B cell (primary cell): Measurements from ENCODE around the gene TLR10. TPM values are rescaled to one million over a fixed set of nuclear protein-coding genes. Genes with fewer than 3 reads are reported as not detected.

Experiments
- ATAC-seq: fragments of 200-7000 bp; cut with Tn5 transposase; one replicate; pipeline ENCODE4 v1.10.0; 2021; ENCODE audit warnings: low read depth, mild to moderate bottlenecking, moderate number of reproducible peaks, moderate library complexity
- CTCF ChIA-PET: fragments of 350-600 bp; sonication (Branson Sonifier 250); formaldehyde crosslinking; loops from one replicate; lab custom pipeline; 2021; ENCODE audit warnings: antibody characterized with exemption, inconsistent platforms; lab: Charles Lee
- POLR2A ChIA-PET: fragments of 350-600 bp; sonication (Branson Sonifier 250); formaldehyde crosslinking; loops from one replicate; lab custom pipeline; 2021; ENCODE audit warnings: antibody characterized with exemption; lab: Charles Lee
- DNase-seq: peaks from one replicate; pipeline ENCODE4 v3.0.0; 2013
- H2AFZ ChIP-seq: 2 replicates; pipeline ENCODE4 v1.6.1; 2012; ENCODE audit warnings: mild to moderate bottlenecking, low read depth, low read length; ENCODE audit not compliant: insufficient read depth, poor library complexity, severe bottlenecking
- H3K27ac ChIP-seq, 2 donors: 1 replicate in 1 of 2; 2 replicates in 1 of 2; pipeline ENCODE4 v1.5.1; 2012 to 2013; ENCODE audit warnings: low read length in 2 of 2, mild to moderate bottlenecking in 2 of 2, moderate library complexity in 1 of 2
- H3K27me3 ChIP-seq, 4 experiments: fragments of 200-600 bp in 1 of 4; sonication (generic) in 1 of 4; replicated peaks in 1 of 4; 1 replicate in 2 of 4; 2 replicates in 2 of 4; pipeline versions ENCODE4 v1.6.1 to v1.7.0; 2013 to 2016; ENCODE audit warnings: low read length in 3 of 4, mild to moderate bottlenecking in 2 of 4, mixed read lengths in 1 of 4, moderate library complexity in 1 of 4; ENCODE audit not compliant: insufficient read depth in 4 of 4, control insufficient read depth in 3 of 4; ENCODE audit errors: control extremely low read depth in 1 of 4
- H3K36me3 ChIP-seq, 2 experiments: replicated peaks in 1 of 2; 1 replicate in 1 of 2; 2 replicates in 1 of 2; pipeline versions ENCODE4 v1.6.1 to v1.7.1; 2013; ENCODE audit warnings: low read length in 1 of 2; ENCODE audit not compliant: insufficient read depth in 2 of 2, control insufficient read depth in 1 of 2; ENCODE audit errors: control extremely low read depth in 1 of 2, extremely low read depth in 1 of 2
- H3K4me1 ChIP-seq, 2 donors: fragments of 200-600 bp in 1 of 2; sonication (generic) in 1 of 2; 1 replicate in 1 of 2; 2 replicates in 1 of 2; pipeline versions ENCODE4 v1.5.1 to v1.6.1; 2013 to 2017; ENCODE audit warnings: low read length in 2 of 2; ENCODE audit not compliant: control insufficient read depth in 2 of 2, insufficient read depth in 2 of 2
- H3K4me2 ChIP-seq: replicated peaks from 2 replicates; pipeline ENCODE3; 2012; ENCODE audit warnings: mild to moderate bottlenecking, low read depth, low read length; ENCODE audit not compliant: poor library complexity, severe bottlenecking
- H3K4me3 ChIP-seq, 5 experiments: fragments of 200-600 bp in 1 of 5; sonication (generic) in 1 of 5; 1 replicate in 3 of 5; 2 replicates in 2 of 5; pipeline versions ENCODE4 v1.5.1 to v1.7.0; 2011 to 2016; ENCODE audit warnings: low read length in 4 of 5, mild to moderate bottlenecking in 4 of 5, low read depth in 2 of 5, control low read depth in 1 of 5, moderate library complexity in 1 of 5; ENCODE audit not compliant: insufficient read depth in 1 of 5; ENCODE audit errors: control extremely low read depth in 1 of 5, extremely low read depth in 1 of 5
- H3K79me2 ChIP-seq: fragments of 200-600 bp; sonication (generic); one replicate; pipeline ENCODE4 v1.6.0; 2016; ENCODE audit warnings: low read length; ENCODE audit not compliant: control insufficient read depth, insufficient read depth
- H3K9ac ChIP-seq: fragments of 200-600 bp; sonication (generic); 2 replicates; pipeline ENCODE4 v1.6.1; 2017; ENCODE audit warnings: mild to moderate bottlenecking, low read length, moderate library complexity
- H3K9me3 ChIP-seq, 3 donors: one replicate each; pipeline versions ENCODE4 v1.6.1 to v1.7.1; 2013; ENCODE audit warnings: low read length in 2 of 3; ENCODE audit not compliant: control insufficient read depth in 2 of 3, insufficient read depth in 1 of 3; ENCODE audit errors: control extremely low read depth in 1 of 3
- H4K20me1 ChIP-seq: 2 replicates; pipeline ENCODE4 v1.6.0; 2012; ENCODE audit warnings: mild to moderate bottlenecking, low read length; ENCODE audit not compliant: insufficient read depth, control insufficient read depth, poor library complexity, severe bottlenecking
- H3K27ac Mint-ChIP-seq: one replicate; pipeline ENCODE4 v1.8.0; 2021; ENCODE audit warnings: mixed read lengths
- H3K27me3 Mint-ChIP-seq: one replicate; pipeline ENCODE4 v1.8.0; 2021; ENCODE audit warnings: mixed read lengths
- H3K4me1 Mint-ChIP-seq: one replicate; pipeline ENCODE4 v1.8.0; 2021; ENCODE audit warnings: mixed read lengths
- H3K4me3 Mint-ChIP-seq: one replicate; pipeline ENCODE4 v1.8.0; 2021; ENCODE audit warnings: mixed read lengths
- H3K9me3 Mint-ChIP-seq: one replicate; pipeline ENCODE4 v1.8.0; 2022; ENCODE audit warnings: mixed read lengths; ENCODE audit not compliant: insufficient read depth
- EZH2 ChIP-seq: IDR thresholded peaks from 2 replicates; pipeline ENCODE4 v1.6.1; 2012; ENCODE audit warnings: borderline replicate concordance, low read depth, mild to moderate bottlenecking, moderate library complexity, low read length; ENCODE audit not compliant: insufficient read depth, poor library complexity, severe bottlenecking
- WGBS: methylation state at CpG from one replicate; pipeline ENCODE4 v1.1.5; 2013; ENCODE audit warnings: missing lambda C conversion rate; ENCODE audit not compliant: insufficient coverage; 5-methylcytosine and 5-hydroxymethylcytosine counted together
- intact Hi-C: fragments of 100-400 bp; cut with micrococcal nuclease; formaldehyde crosslinking; loops from one replicate; pipeline ENCODE4 v1.10.0; 2022
- polyA plus RNA-seq: library from polyadenylated mRNA; depleted of rRNA; stranded (reverse); fragments of >200 nt; gene quantifications from 2 replicates; pipeline ENCODE4 v1.2.3, GENCODE V29; 2012
- total RNA-seq, 2 donors: library from RNA; stranded (reverse); fragments of 120-200 nt in 1 of 2; gene quantifications; 1 replicate in 1 of 2; 2 replicates in 1 of 2; pipeline versions ENCODE4 v1.2.3 to v1.2.4, GENCODE V29; 2013 to 2022
- TF ChIP-seq, protein P1 (sequence below): fragments of 200-600 bp; IDR thresholded peaks from one replicate; pipeline ENCODE4 v1.8.0; 2022; ENCODE audit warnings: antibody characterized with exemption, mild to moderate bottlenecking

TLR10 gene
- total and polyA plus RNA-seq, 2 donors (not counting 1 experiment from before 2014, with no cell fraction given) = 48.0 to 51.5 TPM

DNA sequence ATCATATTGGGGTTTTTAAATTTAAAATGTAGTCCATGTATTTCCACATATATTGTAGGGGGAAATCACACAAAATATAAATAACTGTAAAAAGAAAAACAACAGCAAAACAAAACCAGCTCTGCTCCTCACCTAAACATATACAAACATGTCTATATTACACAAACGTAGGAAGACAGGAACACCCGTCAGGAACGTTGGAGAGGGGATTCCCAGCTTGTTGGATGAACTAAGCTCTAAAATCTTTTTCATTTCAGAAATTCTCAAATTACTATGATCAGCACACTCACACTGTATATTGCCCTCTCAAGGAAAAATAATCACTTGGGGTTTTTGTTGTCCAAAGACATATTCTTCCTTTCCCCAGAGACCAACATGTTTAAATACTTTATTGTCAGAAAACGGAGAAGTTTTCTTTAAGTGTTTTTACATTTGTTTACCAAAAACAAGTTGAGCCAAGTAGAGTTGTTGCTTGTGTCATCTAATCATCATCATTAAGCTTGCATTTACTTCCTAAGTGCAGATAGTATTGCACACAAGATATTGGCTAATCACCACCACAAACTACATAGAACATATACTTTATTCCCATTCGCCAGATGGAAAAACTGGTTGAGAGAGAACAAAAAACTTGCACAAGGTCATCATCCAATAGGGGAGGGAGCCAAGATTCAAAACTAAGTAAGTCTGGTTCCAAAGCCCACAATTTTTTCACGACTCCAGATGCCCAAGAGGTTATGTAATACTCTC is 2.4 kb upstream of the TLR10 start:
- Histone ChIP-seq H3K36me3 (no peaks in the 10 kb centered on the region), H3K27ac (no peak overlapping the region), H2AFZ (no peak overlapping the region), H3K9ac (no peak overlapping the region), H3K79me2 (peaks cover 40% of the 10 kb centered on the region), H3K4me1 (peaks cover 17 to 37% of the 10 kb centered on the region in 2 donors), H3K27me3 (no peaks in the 10 kb centered on the region), H4K20me1 (no peaks in the 10 kb centered on the region), H3K4me2 (no peak overlapping the region), H3K4me3 (no peak overlapping the region), H3K9me3 (peaks cover 2 to 14% (median 8%) of the 10 kb centered on the region in 3 donors)
- peak overlapping the region; percentile 3 for H3K27ac Mint-ChIP-seq
- TF ChIP-seq EZH2 = no peak
- TF ChIP-seq, protein P1, sequence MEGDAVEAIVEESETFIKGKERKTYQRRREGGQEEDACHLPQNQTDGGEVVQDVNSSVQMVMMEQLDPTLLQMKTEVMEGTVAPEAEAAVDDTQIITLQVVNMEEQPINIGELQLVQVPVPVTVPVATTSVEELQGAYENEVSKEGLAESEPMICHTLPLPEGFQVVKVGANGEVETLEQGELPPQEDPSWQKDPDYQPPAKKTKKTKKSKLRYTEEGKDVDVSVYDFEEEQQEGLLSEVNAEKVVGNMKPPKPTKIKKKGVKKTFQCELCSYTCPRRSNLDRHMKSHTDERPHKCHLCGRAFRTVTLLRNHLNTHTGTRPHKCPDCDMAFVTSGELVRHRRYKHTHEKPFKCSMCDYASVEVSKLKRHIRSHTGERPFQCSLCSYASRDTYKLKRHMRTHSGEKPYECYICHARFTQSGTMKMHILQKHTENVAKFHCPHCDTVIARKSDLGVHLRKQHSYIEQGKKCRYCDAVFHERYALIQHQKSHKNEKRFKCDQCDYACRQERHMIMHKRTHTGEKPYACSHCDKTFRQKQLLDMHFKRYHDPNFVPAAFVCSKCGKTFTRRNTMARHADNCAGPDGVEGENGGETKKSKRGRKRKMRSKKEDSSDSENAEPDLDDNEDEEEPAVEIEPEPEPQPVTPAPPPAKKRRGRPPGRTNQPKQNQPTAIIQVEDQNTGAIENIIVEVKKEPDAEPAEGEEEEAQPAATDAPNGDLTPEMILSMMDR = no peak
- WGBS = 74% methylated on average over 3 of the region's 6 CpGs
- peaks cover 39% of the 10 kb centered on the region for H3K4me1 Mint-ChIP-seq
- POLR2A ChIA-PET = interaction anchor here (1.0 to 7.2 kb wide), 3 partner anchors 19 to 23 kb away, joined by 4 to 110 read pairs (median 4); partner anchors contain the start of gene TLR1
- DNase-seq (no peak), ATAC-seq (no peak)
- peaks cover 2% of the 10 kb centered on the region for H3K9me3 Mint-ChIP-seq
- no peaks in the 10 kb centered on the region for H3K27me3 Mint-ChIP-seq
- intact Hi-C loops = loop anchor here (10.0 kb wide), 1 partner anchor 120 kb away; the partner anchor contains the start of gene KLF3
- CTCF ChIA-PET = interaction anchor here (0.5 to 8.5 kb wide), 8 partner anchors 18 to 836 kb away, joined by 3 to 620 read pairs (median 30); partner anchors contain the start of genes TLR1 and TLR6
- no peak overlapping the region for H3K4me3 Mint-ChIP-seq

DNA sequence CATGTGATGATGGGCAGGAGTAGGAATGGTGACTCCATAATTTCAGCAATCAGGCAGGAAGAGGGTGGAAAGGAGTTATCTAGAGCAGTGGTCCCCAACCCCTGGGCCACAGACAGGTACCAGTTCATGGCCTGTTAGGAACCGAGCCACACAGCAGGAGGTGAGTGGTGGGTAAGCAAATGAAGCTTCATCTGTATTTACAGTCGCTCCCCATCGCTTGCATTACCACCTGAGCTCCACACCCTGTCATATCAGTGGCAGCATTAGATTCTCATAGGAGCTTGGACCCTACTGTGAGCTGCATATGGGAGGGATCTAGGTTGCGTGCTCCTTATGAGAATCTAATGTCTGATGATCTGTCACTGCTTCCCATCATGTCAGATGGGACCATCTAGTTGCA is 1.4 kb upstream of the TLR10 start:
- no peak overlapping the region for H3K27ac ChIP-seq
- peaks cover 25 to 43% of the 10 kb centered on the region in 2 donors for H3K4me1 ChIP-seq
- intact Hi-C loops = loop anchor here (5.0 to 10.0 kb wide), 2 partner anchors 33 to 119 kb away; partner anchors contain the start of gene KLF3
- POLR2A ChIA-PET = interaction anchor here (7.2 kb wide), 1 partner anchor 22 kb away, joined by 110 read pairs; no protein-coding TSS in a partner anchor
- WGBS = no CpG with 5 or more reads among the region's 4 CpGs
- Mint-ChIP-seq H3K27me3 (no peaks in the 10 kb centered on the region), H3K27ac (peak overlapping the region; percentile 23), H3K4me1 (peaks cover 44% of the 10 kb centered on the region), H3K9me3 (no peaks in the 10 kb centered on the region), H3K4me3 (no peak overlapping the region)
- TF ChIP-seq EZH2 = no peak
- TF ChIP-seq, protein P1 = no peak
- DNase-seq (no peak), ATAC-seq (no peak)
- H4K20me1 ChIP-seq = no peaks in the 10 kb centered on the region
- peaks cover 51% of the 10 kb centered on the region for H3K79me2 ChIP-seq
- H3K36me3 ChIP-seq = peaks cover 3 to 5% of the 10 kb centered on the region in 2 experiments
- CTCF ChIA-PET = interaction anchor here (0.9 to 8.5 kb wide), 7 partner anchors 11 to 605 kb away, joined by 3 to 620 read pairs (median 58); partner anchors contain the start of genes TLR1 and TLR6
- no peak overlapping the region for H3K4me2 ChIP-seq
- no peak overlapping the region for H3K9ac ChIP-seq
- no peaks in the 10 kb centered on the region for H3K27me3 ChIP-seq
- no peak overlapping the region for H2AFZ ChIP-seq
- no peak overlapping the region for H3K4me3 ChIP-seq
- H3K9me3 ChIP-seq = peaks cover 0 to 9% (median 2%) of the 10 kb centered on the region in 3 donors
